GM19438 (cell line): Measurements from ENCODE around the gene AVL9.

ENCODE experiments used
- ATAC-seq: cut with Tn5 transposase; IDR thresholded peaks from one replicate; pipeline ENCODE4 v1.9.1; 2021; ENCODE audit warnings: low read depth; ENCODE audit not compliant: unreplicated experiment

The AVL9 gene

GRCh38 chr7:32532716-32533115 is 37.4 kb downstream of the AVL9 start:
- ATAC-seq: no peak

GRCh38 chr7:32533276-32534029 is 38.2 kb downstream of the AVL9 start:
- ATAC-seq: no peak

- ATAC-seq: no peak
Observed at GRCh38 chr7:32535162-32535702, 39.9 kb downstream of the AVL9 start.

GRCh38 chr7:32536016-32536415 is 40.7 kb downstream of the AVL9 start:
- no peak for ATAC-seq

- no peak for ATAC-seq
Observed at GRCh38 chr7:32536585-32536984, 41.3 kb downstream of the AVL9 start.

- ATAC-seq: no peak
Observed at GRCh38 chr7:32537760-32538159, 42.5 kb downstream of the AVL9 start.

- ATAC-seq: no peak
Observed at GRCh38 chr7:32539366-32539765, 44.1 kb downstream of the AVL9 start.

GRCh38 chr7:32539919-32540531 is 44.7 kb downstream of the AVL9 start:
- no peak for ATAC-seq

GRCh38 chr7:32542595-32542994 is 47.3 kb downstream of the AVL9 start:
- no peak for ATAC-seq

- no peak for ATAC-seq
Observed at GRCh38 chr7:32559480-32559879, 64.2 kb downstream of the AVL9 start.

- ATAC-seq: no peak
Observed at GRCh38 chr7:32560075-32560474, 64.8 kb downstream of the AVL9 start.

- no peak for ATAC-seq
Observed at GRCh38 chr7:32561613-32562012, 66.3 kb downstream of the AVL9 start.

GRCh38 chr7:32564542-32564941 is 69.3 kb downstream of the AVL9 start:
- no peak for ATAC-seq

- no peak for ATAC-seq
Observed at GRCh38 chr7:32569388-32570289, 74.3 kb downstream of the AVL9 start.

- ATAC-seq: no peak
Observed at GRCh38 chr7:32573110-32573687, 77.9 kb downstream of the AVL9 start.

GRCh38 chr7:32574626-32575025 is 79.3 kb downstream of the AVL9 start:
- ATAC-seq: no peak

GRCh38 chr7:32577421-32577820 is 82.1 kb downstream of the AVL9 start:
- no peak for ATAC-seq

- ATAC-seq: no peak
Observed at GRCh38 chr7:32579776-32580175, 84.5 kb downstream of the AVL9 start.

- no peak for ATAC-seq
Observed at GRCh38 chr7:32580646-32581045, 85.4 kb downstream of the AVL9 start.

GRCh38 chr7:32582036-32582435 is 86.7 kb downstream of the AVL9 start:
- no peak for ATAC-seq

- ATAC-seq: no peak
Observed at GRCh38 chr7:32583791-32584190, 88.5 kb downstream of the AVL9 start.
